Stimulated activated effector memory CD8-positive, alpha-beta T cell treated with anti-CD3 and anti-CD28 coated beads, Interleukin-12 subunit alpha, Interleukin-12 subunit beta, amount 100 ng/mL, for 72 hours (primary cell): Measurements from ENCODE around the gene PEA15.

ENCODE experiments used
- ATAC-seq: fragments of 150-1000 bp; cut with Tn5 transposase; 2 replicates; pipeline ENCODE4 v1.10.0; 2021
- DNase-seq, 2 donors: peaks; one replicate each; pipeline ENCODE4 v3.0.0; 2021 to 2022; ENCODE audit warnings: low spot score in 2 of 2
- H3K27ac Mint-ChIP-seq: one replicate; pipeline ENCODE4 v1.8.0; 2022; ENCODE audit warnings: mild to moderate bottlenecking, mixed read lengths
- H3K36me3 Mint-ChIP-seq: one replicate; pipeline ENCODE4 v1.8.0; 2022; ENCODE audit warnings: mild to moderate bottlenecking, mixed read lengths
- H3K4me1 Mint-ChIP-seq: one replicate; pipeline ENCODE4 v1.8.0; 2022; ENCODE audit warnings: mixed read lengths
- H3K4me3 Mint-ChIP-seq: one replicate; pipeline ENCODE4 v1.8.0; 2022; ENCODE audit warnings: mild to moderate bottlenecking, mixed read lengths
- H3K9me3 Mint-ChIP-seq: one replicate; pipeline ENCODE4 v1.8.0; 2022; ENCODE audit warnings: mixed read lengths

Gene PEA15

GRCh38 chr1:160260406-160261382 lies 55.5 kb downstream of the PEA15 start:
- peaks cover 41% of the 10 kb centered on the region for H3K4me1 Mint-ChIP-seq
- no peak for ATAC-seq
- H3K4me3 Mint-ChIP-seq, result peak overlapping the region; percentile 99
- peaks cover 69% of the 10 kb centered on the region for H3K36me3 Mint-ChIP-seq
- no peaks in the 10 kb centered on the region for H3K9me3 Mint-ChIP-seq
- peak overlapping the region; percentile 100 for H3K27ac Mint-ChIP-seq
- no peak for DNase-seq

- peak overlapping the region; percentile 100 for H3K27ac Mint-ChIP-seq
- peaks cover 62% of the 10 kb centered on the region for H3K36me3 Mint-ChIP-seq
- DNase-seq (peak in 1 of 2 donors; percentile 80), ATAC-seq (peak; percentile 73)
- peak overlapping the region; percentile 99 for H3K4me3 Mint-ChIP-seq
- no peaks in the 10 kb centered on the region for H3K9me3 Mint-ChIP-seq
- peaks cover 41% of the 10 kb centered on the region for H3K4me1 Mint-ChIP-seq
Observed at GRCh38 chr1:160261556-160261892, 56.3 kb downstream of the PEA15 start.

DNA sequence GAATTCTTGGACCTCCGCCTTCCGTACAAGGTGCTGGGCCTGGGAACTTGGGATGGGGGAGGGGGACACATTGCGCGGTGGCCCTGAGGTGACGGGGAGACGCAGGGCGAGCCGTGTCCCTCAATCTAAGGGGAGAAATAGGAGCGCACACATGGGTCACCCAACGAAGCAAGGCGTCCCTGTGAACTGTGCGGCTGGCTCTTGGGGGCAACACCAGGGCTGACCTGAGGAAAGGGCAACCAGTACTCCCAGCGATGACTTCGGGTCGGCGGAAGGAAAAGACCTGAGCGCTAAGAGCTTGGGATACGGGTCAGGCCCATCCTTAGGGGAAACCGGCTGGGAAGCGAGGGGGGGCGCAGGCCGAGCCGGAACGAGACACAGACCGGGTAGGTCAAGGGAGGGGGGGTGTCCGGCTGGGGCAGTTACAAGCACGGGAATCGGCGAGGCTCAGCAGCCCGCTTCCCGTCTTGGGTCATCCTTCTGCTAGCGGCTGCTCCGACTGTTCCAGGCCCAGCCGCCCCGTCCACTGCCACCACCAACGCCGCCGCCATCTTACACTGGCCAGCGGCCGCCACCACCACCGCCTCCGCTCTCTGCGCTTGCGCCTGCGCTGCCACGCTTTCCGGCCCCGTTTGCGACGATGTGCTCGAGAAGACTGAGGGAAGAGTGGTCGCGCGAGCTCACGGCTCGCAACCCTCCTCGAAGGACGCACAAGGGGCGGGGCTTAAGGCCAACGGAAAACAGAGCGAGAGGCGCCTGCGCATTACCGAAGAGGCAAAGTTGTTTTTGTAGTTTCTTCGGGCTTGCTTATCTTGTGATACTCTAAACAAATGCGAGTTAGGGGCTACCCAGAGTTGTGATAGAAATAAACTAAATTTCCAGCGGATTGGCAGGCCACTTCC lies 57.0 kb downstream of the PEA15 start, which contains the start of gene DCAF8:
Gene DCAF8 (minus strand): TSS at position 657 of the 902 bp plus-strand sequence. CDS start 18,541 bp downstream, outside the sequence.
- Mint-ChIP-seq H3K4me1 (peaks cover 41% of the 10 kb centered on the region), H3K4me3 (peak within 1 kb of the TSS; percentile 99), H3K27ac (peak within 1 kb of the TSS; percentile 100), H3K9me3 (no peaks in the 10 kb centered on the region), H3K36me3 (peaks cover 56% of the 10 kb centered on the region)
- peak; percentile 94 to 99 for DNase-seq
- peak; percentile 88 for ATAC-seq

- no peak overlapping the region for H3K27ac Mint-ChIP-seq
- H3K4me3 Mint-ChIP-seq, result no peak overlapping the region
- peaks cover 33% of the 10 kb centered on the region for H3K4me1 Mint-ChIP-seq
- DNase-seq, result no peak
- peaks cover 32% of the 10 kb centered on the region for H3K36me3 Mint-ChIP-seq
- no peaks in the 10 kb centered on the region for H3K9me3 Mint-ChIP-seq
- ATAC-seq, result no peak
Observed at GRCh38 chr1:160264795-160265307, 59.7 kb downstream of the PEA15 start.
